HepG2 (cell line): ENCODE data around the gene RAB6A. TPM values are rescaled to one million over a fixed set of nuclear protein-coding genes. Genes with fewer than 3 reads are reported as not detected.
A peak's percentile ranks its signal among the peaks of the same experiment; 100 is the strongest.

Source experiments
- ARNTL ChIP-seq: sonication (generic); formaldehyde crosslinking; IDR thresholded peaks from 2 replicates; pipeline ENCODE4 v1.4.0; 2020; ENCODE audit warnings: mild to moderate bottlenecking, missing genetic modification reagents
- ATF4 ChIP-seq, 2 experiments: fragments of 450-650 bp in 1 of 2; sonication (generic) in 1 of 2; formaldehyde crosslinking; IDR thresholded peaks; 2 replicates each; pipeline versions ENCODE4 v1.5.0 to v1.8.0; 2020 to 2022; ENCODE audit warnings: mild to moderate bottlenecking in 1 of 2, missing genetic modification reagents in 1 of 2
- CSRNP2 ChIP-seq: sonication (generic); formaldehyde crosslinking; conservative IDR thresholded peaks from 2 replicates; pipeline ENCODE4 v1.8.0; 2022; ENCODE audit warnings: low read depth, missing genetic modification reagents
- JARID2 ChIP-seq: sonication (generic); formaldehyde crosslinking; IDR thresholded peaks from 2 replicates; pipeline ENCODE4 v1.8.1; 2023; ENCODE audit warnings: missing genetic modification reagents, inconsistent platforms; ENCODE audit not compliant: insufficient replicate concordance
- JUN ChIP-seq: sonication (generic); formaldehyde crosslinking; IDR thresholded peaks from 2 replicates; pipeline ENCODE4 v1.4.0; 2020; ENCODE audit warnings: mild to moderate bottlenecking, missing genetic modification reagents
- KDM2A ChIP-seq: sonication (generic); formaldehyde crosslinking; IDR thresholded peaks from 2 replicates; pipeline ENCODE4 v1.4.0; 2020; ENCODE audit warnings: low read depth, missing genetic modification reagents, borderline replicate concordance
- KDM4B ChIP-seq: sonication (generic); formaldehyde crosslinking; IDR thresholded peaks from 2 replicates; pipeline ENCODE4 v1.4.0; 2020; ENCODE audit warnings: missing genetic modification reagents
- KIAA2018 ChIP-seq: sonication (generic); formaldehyde crosslinking; IDR thresholded peaks from 2 replicates; pipeline ENCODE4 v1.5.0; 2020; ENCODE audit warnings: mild to moderate bottlenecking, missing genetic modification reagents, borderline replicate concordance
- NCOA5 ChIP-seq: sonication (generic); formaldehyde crosslinking; IDR thresholded peaks from 2 replicates; pipeline ENCODE4 v1.4.0; 2020; ENCODE audit warnings: missing genetic modification reagents
- NFYC ChIP-seq: IDR thresholded peaks from 2 replicates; pipeline ENCODE4 v1.6.1; 2016; ENCODE audit warnings: missing genetic modification reagents, missing compliant biosample characterization
- SMAD3 ChIP-seq: sonication (generic); formaldehyde crosslinking; IDR thresholded peaks from 2 replicates; pipeline ENCODE4 v1.4.0; 2020; ENCODE audit warnings: missing genetic modification reagents
- SP1 ChIP-seq, 2 experiments: fragments of 450-650 bp in 1 of 2; sonication (generic) in 1 of 2; formaldehyde crosslinking in 1 of 2; IDR thresholded peaks; 2 replicates each; pipeline versions ENCODE4 v1.4.0 to v1.6.1; 2016 to 2020; ENCODE audit warnings: missing genetic modification reagents in 1 of 2
- XRCC5 ChIP-seq: fragments of 200-400 bp; formaldehyde crosslinking; optimal IDR thresholded peaks from 2 replicates; pipeline ENCODE3; 2017; ENCODE audit warnings: mild to moderate bottlenecking, low read length
- YEATS4 ChIP-seq: sonication (generic); formaldehyde crosslinking; IDR thresholded peaks from 2 replicates; pipeline ENCODE4 v1.4.0; 2020; ENCODE audit warnings: missing genetic modification reagents, borderline replicate concordance
- ZBTB21 ChIP-seq: sonication (generic); formaldehyde crosslinking; IDR thresholded peaks from 2 replicates; pipeline ENCODE4 v1.4.0; 2020; ENCODE audit warnings: missing genetic modification reagents
- ZFP90 ChIP-seq: sonication (generic); formaldehyde crosslinking; IDR thresholded peaks from 2 replicates; pipeline ENCODE4 v1.8.0; 2022; ENCODE audit warnings: missing genetic modification reagents, mild to moderate bottlenecking, inconsistent platforms, borderline replicate concordance
- ZNF260 ChIP-seq: sonication (generic); formaldehyde crosslinking; IDR thresholded peaks from 2 replicates; pipeline ENCODE4 v1.4.0; 2020; ENCODE audit warnings: missing genetic modification reagents, low read depth, mild to moderate bottlenecking, borderline replicate concordance
- ZNF383 ChIP-seq: sonication (generic); formaldehyde crosslinking; IDR thresholded peaks from 2 replicates; pipeline ENCODE4 v1.4.0; 2020; ENCODE audit warnings: missing genetic modification reagents, mild to moderate bottlenecking, borderline replicate concordance
- ZNF713 ChIP-seq: sonication (generic); formaldehyde crosslinking; IDR thresholded peaks from 2 replicates; pipeline ENCODE4 v1.4.0; 2020; ENCODE audit warnings: mild to moderate bottlenecking, missing genetic modification reagents
- ZNF792 ChIP-seq: IDR thresholded peaks from 2 replicates; pipeline ENCODE4 v1.6.1; 2016
- polyA plus RNA-seq, 8 experiments: library from polyadenylated mRNA; depleted of rRNA in 3 of 8; stranded (reverse) in 7 of 8; unstranded in 1 of 8; fragments of >200 nt; fragmentation: Illumina TruSeq in 4 of 8; extraction: Trizol in 4 of 8; gene quantifications; 2 replicates each; pipeline versions ENCODE4 v1.2.1 to v1.2.3, GENCODE V29; 2011 to 2016; ENCODE audit warnings: low read depth in 4 of 8, missing spikeins in 1 of 8, mixed read lengths in 1 of 8; ENCODE audit not compliant: insufficient read depth in 1 of 8
- total RNA-seq, 5 experiments: library from RNA; depleted of rRNA; stranded (reverse); fragments of >200 nt; fragmentation: Illumina TruSeq; extraction: Trizol; gene quantifications; 2 replicates each; pipeline ENCODE4 v1.2.3, GENCODE V29; 2016; ENCODE audit warnings: low read depth in 1 of 5

The RAB6A gene
- total and polyA plus RNA-seq, 2 of the 13 experiments (the other 11 are each of a cell fraction or from before 2014, with no cell fraction given): 74.3 to 121 TPM

GRCh38 chr11:73652046-73652730 is 108.7 kb downstream of the RAB6A start (continued):
- TF ChIP-seq CSRNP2 (CRISPR knock-in tag): no peak
- no peak; the same call in 1 of the 2 replicates for TF ChIP-seq ZBTB21 (CRISPR knock-in tag)
- TF ChIP-seq SP1 (IDR thresholded peaks at IDR 0.05): no peak
- peak; percentile 47; the same call in 1 of the 2 replicates for TF ChIP-seq SP1 (CRISPR knock-in tag; IDR thresholded peaks at IDR 0.05)
- peak; percentile 76 for TF ChIP-seq XRCC5
- no peak for TF ChIP-seq JUN (CRISPR knock-in tag)
- TF ChIP-seq SMAD3 (CRISPR knock-in tag): no peak
- no peak for TF ChIP-seq KIAA2018 (CRISPR knock-in tag)
- TF ChIP-seq NFYC: no peak
- peak; percentile 9; the same call in 1 of the 2 replicates for TF ChIP-seq YEATS4
- peak; percentile 73; the same call in 1 of the 2 replicates for TF ChIP-seq ZNF792 (CRISPR knock-in tag)
- TF ChIP-seq ATF4 (CRISPR knock-in tag; IDR thresholded peaks at IDR 0.05): no peak
- TF ChIP-seq ZNF713 (CRISPR knock-in tag): no peak
- no peak for TF ChIP-seq ZNF383
- TF ChIP-seq NCOA5: no peak
- no peak for TF ChIP-seq ZNF260 (CRISPR knock-in tag)
- TF ChIP-seq KDM4B: no peak
- 0 out of 2 replicates have a peak, but pooled peaks have one; percentile 17 for TF ChIP-seq KDM2A (CRISPR knock-in tag)
- TF ChIP-seq ZFP90: 0 out of 2 replicates have a peak, but pooled peaks have one; percentile 1
- peak; percentile 95 for TF ChIP-seq ARNTL (CRISPR knock-in tag)
- no peak for TF ChIP-seq JARID2 (CRISPR knock-in tag)
